ENCODE data around the gene SLC2A4RG. TPM values are rescaled to one million over a fixed set of nuclear protein-coding genes. Genes with fewer than 3 reads are reported as not detected.

The SLC2A4RG gene
- total and polyA plus RNA-seq, 2 of the 13 experiments (the other 11 are each of a cell fraction or from before 2014, with no cell fraction given) = 91.4 to 95.9 TPM

DNA sequence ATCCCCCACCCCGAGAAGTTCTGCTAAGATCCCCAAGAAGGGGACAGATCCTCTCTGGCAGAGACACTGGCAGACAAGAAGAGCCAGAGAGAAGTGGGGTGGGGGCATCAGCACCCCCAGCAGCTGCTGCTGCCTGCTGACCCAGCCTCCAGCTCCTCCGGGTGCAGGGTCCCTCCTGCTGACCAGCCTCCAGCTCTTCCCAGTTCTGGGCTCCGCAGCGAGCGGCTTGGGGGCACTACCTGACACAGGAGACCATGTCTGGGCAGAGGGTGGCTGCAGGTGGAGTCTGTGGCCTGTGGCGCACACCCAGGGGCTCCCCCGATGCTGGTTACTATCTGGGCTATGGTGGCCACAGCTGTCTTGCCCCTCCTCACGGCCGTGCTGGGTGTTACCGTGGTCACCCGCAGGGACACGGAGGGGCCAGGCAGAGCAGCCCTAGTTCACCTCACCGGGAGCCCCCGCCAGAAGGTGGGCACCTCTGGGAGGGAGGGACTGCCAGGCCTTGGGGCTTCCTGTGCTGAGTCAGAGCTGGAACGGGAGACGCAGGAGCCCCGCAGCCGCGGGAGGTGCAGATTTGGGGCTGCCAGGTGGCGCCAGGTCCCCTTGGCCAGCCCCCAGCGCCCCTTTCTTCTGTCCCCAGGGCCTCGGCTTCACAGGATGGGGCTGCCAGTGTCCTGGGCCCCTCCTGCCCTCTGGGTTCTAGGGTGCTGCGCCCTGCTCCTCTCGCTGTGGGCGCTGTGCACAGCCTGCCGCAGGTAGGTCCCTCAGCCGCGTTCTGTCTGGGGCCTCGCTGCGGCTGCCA, 2.5 kb upstream of the SLC2A4RG start (continued):
- TF ChIP-seq EEA1 (CRISPR knock-in tag; IDR thresholded peaks at IDR 0.05; ENCODE audit: borderline replicate concordance) (peak; percentile 87; the same call in 1 of the 2 replicates), RFX5 (IDR thresholded peaks at IDR 0.05; ENCODE audit: low read depth, low read length) (no peak), NFRKB (IDR thresholded peaks at IDR 0.05) (no peak), ZNF274 (CRISPR knock-in tag; IDR thresholded peaks at IDR 0.05) (no peak), GTF2F1 (IDR thresholded peaks at IDR 0.05; ENCODE audit: low read length) (0 out of 2 replicates have a peak, but pooled peaks have one; percentile 5), ZSCAN9 (CRISPR knock-in tag; IDR thresholded peaks at IDR 0.05; ENCODE audit: borderline replicate concordance) (no peak), HDAC6 (IDR thresholded peaks at IDR 0.05; ENCODE audit: low read depth, low read length) (no peak), ZNF326 (CRISPR knock-in tag; IDR thresholded peaks at IDR 0.05; ENCODE audit: borderline replicate concordance) (peak; percentile 51; the same call in 1 of the 2 replicates), ZFP36L2 (CRISPR knock-in tag; IDR thresholded peaks at IDR 0.05) (no peak), MEIS1 (CRISPR knock-in tag; IDR thresholded peaks at IDR 0.05; ENCODE audit: borderline replicate concordance) (0 out of 2 replicates have a peak, but pooled peaks have one; percentile 52), ATF7-NPFF (CRISPR knock-in tag; IDR thresholded peaks at IDR 0.05; ENCODE audit: low read depth) (peak; percentile 96), ZFP62 (CRISPR knock-in tag; IDR thresholded peaks at IDR 0.05) (no peak), RARG (CRISPR knock-in tag; IDR thresholded peaks at IDR 0.05; ENCODE audit: low read depth) (no peak), SETDB1 (CRISPR knock-in tag; IDR thresholded peaks at IDR 0.05; ENCODE audit: borderline replicate concordance) (no peak), NPAS2 (CRISPR knock-in tag; IDR thresholded peaks at IDR 0.05; ENCODE audit: borderline replicate concordance) (no peak), REL (CRISPR knock-in tag; conservative IDR thresholded peaks at IDR 0.05) (no peak; the same call in 1 of the 2 replicates)
- TF ChIP-seq, protein P1, sequence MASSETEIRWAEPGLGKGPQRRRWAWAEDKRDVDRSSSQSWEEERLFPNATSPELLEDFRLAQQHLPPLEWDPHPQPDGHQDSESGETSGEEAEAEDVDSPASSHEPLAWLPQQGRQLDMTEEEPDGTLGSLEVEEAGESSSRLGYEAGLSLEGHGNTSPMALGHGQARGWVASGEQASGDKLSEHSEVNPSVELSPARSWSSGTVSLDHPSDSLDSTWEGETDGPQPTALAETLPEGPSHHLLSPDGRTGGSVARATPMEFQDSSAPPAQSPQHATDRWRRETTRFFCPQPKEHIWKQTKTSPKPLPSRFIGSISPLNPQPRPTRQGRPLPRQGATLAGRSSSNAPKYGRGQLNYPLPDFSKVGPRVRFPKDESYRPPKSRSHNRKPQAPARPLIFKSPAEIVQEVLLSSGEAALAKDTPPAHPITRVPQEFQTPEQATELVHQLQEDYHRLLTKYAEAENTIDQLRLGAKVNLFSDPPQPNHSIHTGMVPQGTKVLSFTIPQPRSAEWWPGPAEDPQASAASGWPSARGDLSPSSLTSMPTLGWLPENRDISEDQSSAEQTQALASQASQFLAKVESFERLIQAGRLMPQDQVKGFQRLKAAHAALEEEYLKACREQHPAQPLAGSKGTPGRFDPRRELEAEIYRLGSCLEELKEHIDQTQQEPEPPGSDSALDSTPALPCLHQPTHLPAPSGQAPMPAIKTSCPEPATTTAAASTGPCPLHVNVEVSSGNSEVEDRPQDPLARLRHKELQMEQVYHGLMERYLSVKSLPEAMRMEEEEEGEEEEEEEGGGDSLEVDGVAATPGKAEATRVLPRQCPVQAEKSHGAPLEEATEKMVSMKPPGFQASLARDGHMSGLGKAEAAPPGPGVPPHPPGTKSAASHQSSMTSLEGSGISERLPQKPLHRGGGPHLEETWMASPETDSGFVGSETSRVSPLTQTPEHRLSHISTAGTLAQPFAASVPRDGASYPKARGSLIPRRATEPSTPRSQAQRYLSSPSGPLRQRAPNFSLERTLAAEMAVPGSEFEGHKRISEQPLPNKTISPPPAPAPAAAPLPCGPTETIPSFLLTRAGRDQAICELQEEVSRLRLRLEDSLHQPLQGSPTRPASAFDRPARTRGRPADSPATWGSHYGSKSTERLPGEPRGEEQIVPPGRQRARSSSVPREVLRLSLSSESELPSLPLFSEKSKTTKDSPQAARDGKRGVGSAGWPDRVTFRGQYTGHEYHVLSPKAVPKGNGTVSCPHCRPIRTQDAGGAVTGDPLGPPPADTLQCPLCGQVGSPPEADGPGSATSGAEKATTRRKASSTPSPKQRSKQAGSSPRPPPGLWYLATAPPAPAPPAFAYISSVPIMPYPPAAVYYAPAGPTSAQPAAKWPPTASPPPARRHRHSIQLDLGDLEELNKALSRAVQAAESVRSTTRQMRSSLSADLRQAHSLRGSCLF (CRISPR knock-in tag; IDR thresholded peaks at IDR 0.05; ENCODE audit: borderline replicate concordance) = no peak
- TF ChIP-seq, protein P2, sequence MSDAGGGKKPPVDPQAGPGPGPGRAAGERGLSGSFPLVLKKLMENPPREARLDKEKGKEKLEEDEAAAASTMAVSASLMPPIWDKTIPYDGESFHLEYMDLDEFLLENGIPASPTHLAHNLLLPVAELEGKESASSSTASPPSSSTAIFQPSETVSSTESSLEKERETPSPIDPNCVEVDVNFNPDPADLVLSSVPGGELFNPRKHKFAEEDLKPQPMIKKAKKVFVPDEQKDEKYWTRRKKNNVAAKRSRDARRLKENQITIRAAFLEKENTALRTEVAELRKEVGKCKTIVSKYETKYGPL (CRISPR knock-in tag; IDR thresholded peaks at IDR 0.05) = no peak
- TF ChIP-seq, protein P3, sequence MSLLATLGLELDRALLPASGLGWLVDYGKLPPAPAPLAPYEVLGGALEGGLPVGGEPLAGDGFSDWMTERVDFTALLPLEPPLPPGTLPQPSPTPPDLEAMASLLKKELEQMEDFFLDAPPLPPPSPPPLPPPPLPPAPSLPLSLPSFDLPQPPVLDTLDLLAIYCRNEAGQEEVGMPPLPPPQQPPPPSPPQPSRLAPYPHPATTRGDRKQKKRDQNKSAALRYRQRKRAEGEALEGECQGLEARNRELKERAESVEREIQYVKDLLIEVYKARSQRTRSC (CRISPR knock-in tag; IDR thresholded peaks at IDR 0.05; ENCODE audit: low read depth) = no peak
- TF ChIP-seq, protein P4, sequence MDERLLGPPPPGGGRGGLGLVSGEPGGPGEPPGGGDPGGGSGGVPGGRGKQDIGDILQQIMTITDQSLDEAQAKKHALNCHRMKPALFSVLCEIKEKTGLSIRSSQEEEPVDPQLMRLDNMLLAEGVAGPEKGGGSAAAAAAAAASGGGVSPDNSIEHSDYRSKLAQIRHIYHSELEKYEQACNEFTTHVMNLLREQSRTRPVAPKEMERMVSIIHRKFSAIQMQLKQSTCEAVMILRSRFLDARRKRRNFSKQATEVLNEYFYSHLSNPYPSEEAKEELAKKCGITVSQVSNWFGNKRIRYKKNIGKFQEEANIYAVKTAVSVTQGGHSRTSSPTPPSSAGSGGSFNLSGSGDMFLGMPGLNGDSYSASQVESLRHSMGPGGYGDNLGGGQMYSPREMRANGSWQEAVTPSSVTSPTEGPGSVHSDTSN (CRISPR knock-in tag; IDR thresholded peaks at IDR 0.05) = no peak
- TF ChIP-seq, protein P5, sequence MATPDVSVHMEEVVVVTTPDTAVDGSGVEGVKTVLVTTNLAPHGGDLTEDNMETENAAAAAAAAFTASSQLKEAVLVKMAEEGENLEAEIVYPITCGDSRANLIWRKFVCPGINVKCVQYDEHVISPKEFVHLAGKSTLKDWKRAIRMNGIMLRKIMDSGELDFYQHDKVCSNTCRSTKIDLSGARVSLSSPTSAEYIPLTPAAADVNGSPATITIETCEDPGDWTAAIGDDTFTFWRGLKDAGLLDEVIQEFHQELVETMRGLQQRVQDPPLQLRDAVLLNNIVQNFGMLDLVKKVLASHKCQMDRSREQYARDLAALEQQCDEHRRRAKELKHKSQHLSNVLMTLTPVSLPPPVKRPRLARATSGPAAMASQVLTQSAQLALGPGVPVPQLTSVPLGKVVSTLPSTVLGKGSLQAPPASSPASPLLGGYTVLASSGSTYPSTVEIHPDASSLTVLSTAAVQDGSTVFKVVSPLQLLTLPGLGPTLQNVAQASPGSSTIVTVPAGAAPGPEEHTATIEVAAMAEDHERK (CRISPR knock-in tag; IDR thresholded peaks at IDR 0.05; ENCODE audit: low read depth) = no peak

Measured in HepG2 (cell line).